Panc1 (cell line): Measurements from ENCODE around the gene CDKN1A.

Source experiments
- CTCF ChIP-seq: fragments of 450-650 bp; IDR thresholded peaks from 2 replicates; pipeline ENCODE4 v1.5.1; 2017; ENCODE audit warnings: mild to moderate bottlenecking
- TF ChIP-seq, protein P1 (sequence below), 2 experiments: IDR thresholded peaks; 2 replicates each; pipeline ENCODE4 v1.6.1; 2011 to 2012; ENCODE audit warnings: low read depth in 2 of 2, control low read depth in 1 of 2, low read length in 1 of 2, mild to moderate bottlenecking in 1 of 2, moderate library complexity in 1 of 2; ENCODE audit not compliant: insufficient read depth in 1 of 2

DNA sequence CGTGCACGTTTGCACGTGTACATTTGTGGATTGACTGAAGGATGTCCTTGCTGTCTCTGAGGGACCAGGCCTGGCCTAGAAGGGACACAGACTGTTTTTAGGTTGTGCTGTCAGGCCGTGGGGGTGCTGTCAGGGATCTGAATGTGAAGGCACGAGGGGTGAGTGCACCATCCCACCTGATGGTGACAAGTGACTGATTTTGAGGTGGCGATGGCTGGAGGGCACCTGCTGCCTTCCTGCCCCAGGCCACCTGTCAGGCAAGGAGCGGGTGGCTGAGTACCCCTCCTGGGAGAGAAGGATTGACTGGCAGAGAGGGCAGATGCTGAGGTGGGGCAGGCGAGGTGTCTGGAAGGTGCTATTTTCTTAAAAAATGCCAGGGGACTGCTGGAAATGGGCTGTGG, 20.4 kb downstream of the CDKN1A start:
- TF ChIP-seq, protein P1, sequence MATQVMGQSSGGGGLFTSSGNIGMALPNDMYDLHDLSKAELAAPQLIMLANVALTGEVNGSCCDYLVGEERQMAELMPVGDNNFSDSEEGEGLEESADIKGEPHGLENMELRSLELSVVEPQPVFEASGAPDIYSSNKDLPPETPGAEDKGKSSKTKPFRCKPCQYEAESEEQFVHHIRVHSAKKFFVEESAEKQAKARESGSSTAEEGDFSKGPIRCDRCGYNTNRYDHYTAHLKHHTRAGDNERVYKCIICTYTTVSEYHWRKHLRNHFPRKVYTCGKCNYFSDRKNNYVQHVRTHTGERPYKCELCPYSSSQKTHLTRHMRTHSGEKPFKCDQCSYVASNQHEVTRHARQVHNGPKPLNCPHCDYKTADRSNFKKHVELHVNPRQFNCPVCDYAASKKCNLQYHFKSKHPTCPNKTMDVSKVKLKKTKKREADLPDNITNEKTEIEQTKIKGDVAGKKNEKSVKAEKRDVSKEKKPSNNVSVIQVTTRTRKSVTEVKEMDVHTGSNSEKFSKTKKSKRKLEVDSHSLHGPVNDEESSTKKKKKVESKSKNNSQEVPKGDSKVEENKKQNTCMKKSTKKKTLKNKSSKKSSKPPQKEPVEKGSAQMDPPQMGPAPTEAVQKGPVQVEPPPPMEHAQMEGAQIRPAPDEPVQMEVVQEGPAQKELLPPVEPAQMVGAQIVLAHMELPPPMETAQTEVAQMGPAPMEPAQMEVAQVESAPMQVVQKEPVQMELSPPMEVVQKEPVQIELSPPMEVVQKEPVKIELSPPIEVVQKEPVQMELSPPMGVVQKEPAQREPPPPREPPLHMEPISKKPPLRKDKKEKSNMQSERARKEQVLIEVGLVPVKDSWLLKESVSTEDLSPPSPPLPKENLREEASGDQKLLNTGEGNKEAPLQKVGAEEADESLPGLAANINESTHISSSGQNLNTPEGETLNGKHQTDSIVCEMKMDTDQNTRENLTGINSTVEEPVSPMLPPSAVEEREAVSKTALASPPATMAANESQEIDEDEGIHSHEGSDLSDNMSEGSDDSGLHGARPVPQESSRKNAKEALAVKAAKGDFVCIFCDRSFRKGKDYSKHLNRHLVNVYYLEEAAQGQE (IDR thresholded peaks at IDR 0.05; ENCODE audit: insufficient read depth in 1 of 2, low read depth in 2 of 2, low read length in 1 of 2) = no peak
- TF ChIP-seq CTCF = no peak
